GM12873 (cell line): ENCODE results near the gene ENTREP3.

Experiments
- TF ChIP-seq, protein P1 (sequence below): IDR thresholded peaks from 2 replicates; pipeline ENCODE4 v1.5.1; 2012; ENCODE audit warnings: low read depth, mild to moderate bottlenecking, moderate library complexity, low read length, control low read depth; ENCODE audit not compliant: insufficient read depth; ENCODE audit errors: missing control alignments

ENTREP3 gene

DNA sequence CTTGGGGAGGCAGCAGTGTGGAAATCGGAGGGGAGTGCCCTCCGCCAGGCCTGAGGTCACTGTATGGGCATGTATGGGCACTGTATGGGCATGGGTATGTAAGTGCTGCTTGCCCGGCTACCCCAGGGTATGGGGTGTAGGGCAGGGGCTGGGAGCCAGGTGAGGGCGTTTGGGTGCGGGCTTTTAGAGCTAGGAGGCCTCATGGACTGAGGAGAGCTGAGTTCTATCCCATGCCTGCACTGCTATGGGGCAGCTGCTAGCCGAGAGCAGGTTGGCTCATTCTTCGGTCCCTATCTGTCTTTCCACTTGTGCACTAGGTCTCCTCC, 40.6 kb upstream of the ENTREP3 start:
- TF ChIP-seq, protein P1, sequence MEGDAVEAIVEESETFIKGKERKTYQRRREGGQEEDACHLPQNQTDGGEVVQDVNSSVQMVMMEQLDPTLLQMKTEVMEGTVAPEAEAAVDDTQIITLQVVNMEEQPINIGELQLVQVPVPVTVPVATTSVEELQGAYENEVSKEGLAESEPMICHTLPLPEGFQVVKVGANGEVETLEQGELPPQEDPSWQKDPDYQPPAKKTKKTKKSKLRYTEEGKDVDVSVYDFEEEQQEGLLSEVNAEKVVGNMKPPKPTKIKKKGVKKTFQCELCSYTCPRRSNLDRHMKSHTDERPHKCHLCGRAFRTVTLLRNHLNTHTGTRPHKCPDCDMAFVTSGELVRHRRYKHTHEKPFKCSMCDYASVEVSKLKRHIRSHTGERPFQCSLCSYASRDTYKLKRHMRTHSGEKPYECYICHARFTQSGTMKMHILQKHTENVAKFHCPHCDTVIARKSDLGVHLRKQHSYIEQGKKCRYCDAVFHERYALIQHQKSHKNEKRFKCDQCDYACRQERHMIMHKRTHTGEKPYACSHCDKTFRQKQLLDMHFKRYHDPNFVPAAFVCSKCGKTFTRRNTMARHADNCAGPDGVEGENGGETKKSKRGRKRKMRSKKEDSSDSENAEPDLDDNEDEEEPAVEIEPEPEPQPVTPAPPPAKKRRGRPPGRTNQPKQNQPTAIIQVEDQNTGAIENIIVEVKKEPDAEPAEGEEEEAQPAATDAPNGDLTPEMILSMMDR: no peak

DNA sequence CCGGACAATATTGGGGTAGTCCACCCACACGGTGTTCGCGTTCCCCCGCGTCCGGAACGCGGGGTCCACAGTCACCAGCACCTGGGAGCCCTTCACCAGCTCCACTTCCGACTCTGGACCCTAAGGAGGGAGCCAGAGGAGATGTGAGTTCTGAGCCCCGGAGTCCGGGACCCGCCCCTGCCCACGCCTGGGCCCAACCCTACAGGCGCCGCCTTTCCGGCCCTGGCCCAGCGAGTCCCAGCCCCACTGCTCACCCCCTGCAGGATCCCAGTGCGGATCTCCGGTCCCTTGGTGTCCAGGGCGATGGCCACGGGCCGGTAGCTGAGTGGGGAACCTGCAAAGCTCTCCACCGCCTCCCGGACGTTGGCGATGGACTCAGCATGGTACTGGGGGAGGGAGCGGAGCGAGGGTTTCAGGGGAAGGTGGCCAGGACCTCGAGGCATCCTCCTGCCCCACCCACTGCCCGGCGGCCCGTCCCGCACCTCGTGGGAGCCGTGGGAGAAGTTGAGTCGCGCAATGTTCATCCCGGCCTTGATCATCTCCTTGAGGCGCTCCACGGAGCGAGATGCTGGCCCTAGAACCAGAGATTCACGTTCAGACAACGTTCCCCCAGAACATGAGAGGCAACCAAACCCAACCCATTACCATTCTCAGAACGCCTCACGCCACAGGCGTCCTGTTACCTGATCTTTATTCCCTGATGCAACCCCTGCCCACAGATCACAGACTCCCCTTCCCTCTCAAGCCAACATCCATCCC, 40.1 kb upstream of the ENTREP3 start:
- TF ChIP-seq, protein P1: no peak

DNA sequence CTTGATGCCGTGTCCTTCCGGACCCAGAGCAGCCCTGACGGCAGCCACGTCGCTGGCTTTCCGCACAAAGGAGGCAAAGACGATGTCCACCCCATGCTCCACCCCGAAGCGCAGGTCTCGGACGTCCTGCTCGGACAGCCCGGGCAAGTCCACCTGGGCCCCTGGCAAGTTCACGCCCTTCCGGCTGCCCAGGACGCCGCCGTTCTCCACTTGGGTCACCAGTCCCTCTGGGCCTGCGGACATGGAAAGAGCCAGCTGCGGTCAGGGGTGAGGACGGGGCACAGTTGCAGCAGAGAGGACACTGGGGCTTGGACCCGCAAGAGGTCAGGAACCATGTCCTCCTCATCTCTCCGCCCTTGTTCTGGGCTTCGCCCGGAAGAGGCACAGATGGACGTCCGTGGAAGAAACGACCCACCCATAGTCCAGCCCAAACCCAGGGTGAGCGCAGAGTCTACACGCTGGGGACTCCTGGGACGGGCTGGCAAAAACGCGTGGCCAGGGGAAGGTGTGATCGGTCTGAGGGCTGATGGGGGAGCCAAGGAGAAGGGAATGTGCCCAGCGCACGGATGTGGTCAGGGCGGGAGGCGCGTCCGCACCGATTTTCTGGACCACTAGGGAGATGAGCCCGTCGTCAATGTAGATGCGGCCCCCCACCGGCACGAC, 39.4 kb upstream of the ENTREP3 start:
- TF ChIP-seq, protein P1: no peak

DNA sequence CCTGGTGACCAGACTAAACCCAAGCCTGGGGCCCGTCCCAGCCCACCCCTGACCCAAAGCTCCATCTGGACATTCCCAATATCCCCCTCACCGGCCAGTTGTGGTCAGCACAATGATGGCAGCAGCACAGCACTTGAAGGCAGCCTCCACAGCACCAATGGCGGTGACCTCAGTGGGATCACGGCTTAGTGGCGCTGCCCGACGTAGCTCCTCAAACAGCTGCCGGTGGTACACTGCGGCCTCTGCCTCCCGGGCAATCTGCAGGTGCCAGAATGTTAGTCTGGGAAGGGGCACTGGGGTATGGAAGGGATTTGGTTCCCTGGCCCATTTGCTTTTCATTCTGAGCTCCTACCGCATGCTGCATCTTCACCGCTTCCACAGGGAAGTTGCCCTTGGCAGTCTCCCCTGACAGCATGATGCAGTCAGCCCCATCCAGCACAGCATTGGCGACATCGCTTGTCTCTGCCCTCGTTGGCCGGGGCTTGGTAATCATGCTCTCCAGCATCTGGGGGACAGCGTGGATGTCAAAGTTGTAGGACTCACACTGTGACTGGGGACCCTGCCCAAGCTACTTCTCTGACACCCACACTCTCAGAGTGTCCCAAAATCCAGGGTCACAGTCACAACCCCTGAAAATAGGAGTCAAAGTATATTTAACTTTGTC, 37.9 kb upstream of the ENTREP3 start:
- TF ChIP-seq, protein P1: no peak

DNA sequence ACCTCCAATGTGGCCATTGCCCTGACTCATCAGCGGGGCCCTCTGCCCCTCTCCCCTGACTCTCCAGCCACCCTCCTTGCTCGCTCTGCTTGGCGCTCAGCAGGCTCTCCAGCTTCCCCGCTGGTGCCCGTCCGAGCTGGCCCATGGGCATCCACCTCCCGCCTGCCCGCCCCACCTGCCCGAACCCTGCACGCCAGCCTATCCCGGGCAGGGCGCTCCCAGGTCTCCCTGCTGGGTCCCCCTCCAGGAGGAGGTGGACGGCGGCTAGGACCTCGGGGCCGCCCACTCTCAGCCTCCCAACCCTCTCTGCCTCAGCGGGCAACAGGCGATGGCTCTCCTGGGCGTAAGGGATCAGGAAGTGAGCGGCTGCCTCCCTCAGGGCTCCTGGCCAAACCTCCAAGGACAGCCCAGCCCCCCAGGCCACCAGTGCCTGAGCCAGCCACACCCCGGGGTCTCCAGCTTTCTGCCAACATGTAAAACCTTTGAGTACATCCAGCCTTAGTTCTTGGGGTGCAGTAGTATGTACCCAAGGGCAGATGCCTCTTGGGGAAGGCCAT, 32.8 kb upstream of the ENTREP3 start:
- TF ChIP-seq, protein P1: no peak

DNA sequence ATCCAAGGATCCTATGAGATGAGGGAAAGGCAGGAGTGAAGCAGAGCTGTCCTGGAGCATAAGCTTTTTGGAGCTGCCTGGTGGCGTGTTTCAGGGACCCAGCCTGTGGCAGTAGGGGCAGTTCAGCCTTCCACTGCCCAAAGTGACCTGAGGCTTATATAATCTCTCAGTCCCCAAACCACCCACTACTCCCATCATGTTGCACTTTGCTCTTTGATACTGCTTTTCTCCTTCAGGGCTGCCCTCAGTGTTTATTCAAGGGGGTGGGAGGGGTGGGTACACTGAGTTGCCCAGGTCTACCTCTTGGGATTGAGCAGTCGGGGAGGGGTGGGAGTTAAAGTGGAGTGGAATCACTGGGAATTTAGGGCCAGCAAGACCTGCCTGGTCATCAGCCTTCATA, 31.3 kb upstream of the ENTREP3 start:
- TF ChIP-seq, protein P1: no peak

DNA sequence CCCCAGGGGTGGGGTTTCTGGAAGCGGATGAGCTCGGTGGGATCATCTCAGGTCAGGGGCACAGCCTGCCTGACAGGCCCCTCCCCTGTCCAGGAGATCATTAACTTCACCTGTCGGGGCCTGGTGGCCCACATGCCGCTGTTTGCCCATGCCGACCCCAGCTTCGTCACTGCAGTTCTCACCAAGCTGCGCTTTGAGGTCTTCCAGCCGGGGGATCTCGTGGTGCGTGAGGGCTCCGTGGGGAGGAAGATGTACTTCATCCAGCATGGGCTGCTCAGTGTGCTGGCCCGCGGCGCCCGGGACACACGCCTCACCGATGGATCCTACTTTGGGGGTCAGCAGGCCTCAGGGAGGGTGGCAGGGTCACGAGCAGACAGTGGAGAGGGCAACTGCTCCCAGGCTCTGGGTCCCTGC, 30.4 kb upstream of the ENTREP3 start:
- TF ChIP-seq, protein P1: no peak
